Retina (tissue), 1 donor: ENCODE data around the gene MLST8.
A peak's percentile ranks its signal among the peaks of the same experiment; 100 is the strongest.
"Not testable (repeated sequence)": the region's sequence is repeated elsewhere in the genome, so short reads cannot be mapped to it uniquely, and the experiment has no call there.

Experiments
- DNase-seq: peaks from one replicate; pipeline ENCODE4 v3.0.0-alpha.2; 2016

The MLST8 gene

DNA sequence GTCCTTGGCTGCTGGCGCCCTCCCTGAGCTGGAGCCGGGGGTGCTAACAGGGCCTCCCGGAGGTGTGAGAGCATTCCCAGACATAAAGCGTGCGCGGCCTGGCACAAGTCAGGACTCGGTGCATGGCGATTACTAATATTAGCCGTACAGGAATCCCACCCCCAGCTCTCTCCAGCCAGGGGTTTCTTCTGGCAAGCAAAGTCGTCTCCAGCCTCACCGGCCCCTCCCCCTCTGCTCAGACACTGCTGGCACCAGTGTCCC is 13.9 kb upstream of the MLST8 start:
- DNase-seq: no peak

- DNase-seq: no peak
Measured at GRCh38 chr16:2194166-2194834, 11.0 kb upstream of the MLST8 start.

DNA sequence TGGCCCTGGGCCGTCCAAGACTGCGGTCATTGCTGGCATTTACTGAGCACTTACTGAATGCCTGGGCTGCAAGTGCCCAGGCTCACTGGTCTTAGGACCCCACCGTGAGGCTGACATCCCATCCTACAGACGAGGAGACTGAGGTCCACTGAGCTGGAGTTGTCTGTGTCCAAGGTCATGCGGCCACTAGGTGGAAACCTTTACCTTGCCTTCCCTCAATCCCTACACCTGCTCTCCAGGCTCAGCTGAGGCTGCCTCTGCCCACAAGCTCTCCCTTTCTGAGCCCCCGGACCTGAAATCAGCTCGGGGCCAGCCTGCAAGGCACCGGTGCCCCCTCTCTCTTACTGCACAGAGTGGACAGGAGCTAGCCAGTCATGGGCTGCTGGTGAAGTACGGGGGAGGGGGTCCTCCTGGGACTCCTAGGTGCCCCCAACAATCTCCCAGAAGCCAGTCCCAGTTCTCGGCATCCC is 10.4 kb upstream of the MLST8 start:
- DNase-seq: peak; percentile 55

GRCh38 chr16:2195322-2196161 is 9.7 kb upstream of the MLST8 start:
- DNase-seq: peak; percentile 64

- no peak for DNase-seq
Measured at GRCh38 chr16:2196162-2196980, 8.9 kb upstream of the MLST8 start, which contains the start of gene CASKIN1. TSS of gene CASKIN1 (minus strand) at chr16:2196605. CDS start at chr16:2196432, 173 bp downstream.

- DNase-seq: no peak
Measured at GRCh38 chr16:2196981-2197511, 8.2 kb upstream of the MLST8 start.

DNA sequence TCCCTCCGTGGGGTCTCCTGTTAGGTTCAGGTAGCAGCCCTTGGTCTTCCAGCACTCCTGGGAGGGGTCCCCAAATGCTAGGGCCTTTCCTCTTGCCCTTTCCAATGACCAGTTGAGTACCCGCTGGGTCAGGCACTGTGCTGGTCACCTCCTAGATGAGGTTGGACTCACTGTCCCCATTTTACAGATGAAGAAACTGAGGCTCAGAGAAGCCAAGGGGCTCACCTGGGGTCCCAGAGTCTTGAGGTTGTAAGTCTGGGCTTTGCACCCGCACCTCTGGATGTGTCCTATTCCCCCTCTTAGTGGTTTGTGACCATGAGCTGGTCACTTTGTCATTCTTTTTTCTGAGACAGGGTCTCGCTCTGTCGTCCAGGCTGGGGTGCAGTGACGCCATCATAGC is 7.5 kb upstream of the MLST8 start:
- no peak for DNase-seq

GRCh38 chr16:2198283-2198682 is 7.0 kb upstream of the MLST8 start:
- DNase-seq: no peak

DNA sequence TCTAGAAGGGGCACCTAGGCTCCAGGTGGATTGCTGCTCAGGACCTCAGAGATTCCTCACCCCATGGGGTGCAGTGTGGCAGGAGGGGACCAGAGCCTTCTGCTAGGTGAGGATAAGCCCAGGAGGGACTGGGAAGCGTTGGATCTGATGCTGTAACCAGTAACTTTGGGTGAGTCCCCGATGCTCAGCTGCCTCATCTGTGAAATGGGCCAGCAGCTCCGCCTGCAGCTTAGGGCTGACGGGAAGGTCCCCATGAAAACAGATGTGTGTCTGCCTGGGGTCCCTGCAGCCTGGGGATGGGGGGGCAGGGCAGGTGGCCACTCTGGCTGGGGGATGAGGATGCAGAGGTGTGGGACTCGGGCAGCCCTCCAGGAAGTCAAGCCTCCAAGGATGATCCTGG is 6.2 kb upstream of the MLST8 start:
- no peak for DNase-seq

DNA sequence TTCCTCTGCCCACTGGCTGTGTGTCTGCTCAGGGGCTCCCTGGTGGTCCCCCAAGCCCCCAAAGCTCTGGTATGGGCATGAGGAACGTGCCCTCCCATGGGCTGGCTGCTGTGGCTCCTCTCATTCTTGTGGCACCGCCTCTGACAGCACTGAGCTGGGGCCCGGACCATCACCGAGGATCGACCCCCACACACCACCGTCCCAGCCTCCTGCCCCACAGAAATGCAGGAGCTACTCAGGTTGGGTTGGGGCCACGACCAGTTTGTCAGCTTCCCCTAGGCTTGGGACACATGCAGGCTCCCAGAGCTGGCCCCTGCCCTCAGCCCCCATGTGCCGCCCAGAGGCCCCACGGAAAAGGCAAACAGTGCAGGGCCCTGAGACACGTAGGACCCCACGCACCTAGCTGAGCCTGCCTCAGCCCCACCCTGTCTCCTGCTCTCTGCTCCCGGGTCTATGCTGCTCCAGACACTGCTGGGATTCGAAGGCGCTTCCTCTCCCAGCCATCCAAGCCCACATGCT is 5.6 kb upstream of the MLST8 start:
- DNase-seq: no peak

- no peak for DNase-seq
Measured at GRCh38 chr16:2200313-2200712, 4.9 kb upstream of the MLST8 start.

DNA sequence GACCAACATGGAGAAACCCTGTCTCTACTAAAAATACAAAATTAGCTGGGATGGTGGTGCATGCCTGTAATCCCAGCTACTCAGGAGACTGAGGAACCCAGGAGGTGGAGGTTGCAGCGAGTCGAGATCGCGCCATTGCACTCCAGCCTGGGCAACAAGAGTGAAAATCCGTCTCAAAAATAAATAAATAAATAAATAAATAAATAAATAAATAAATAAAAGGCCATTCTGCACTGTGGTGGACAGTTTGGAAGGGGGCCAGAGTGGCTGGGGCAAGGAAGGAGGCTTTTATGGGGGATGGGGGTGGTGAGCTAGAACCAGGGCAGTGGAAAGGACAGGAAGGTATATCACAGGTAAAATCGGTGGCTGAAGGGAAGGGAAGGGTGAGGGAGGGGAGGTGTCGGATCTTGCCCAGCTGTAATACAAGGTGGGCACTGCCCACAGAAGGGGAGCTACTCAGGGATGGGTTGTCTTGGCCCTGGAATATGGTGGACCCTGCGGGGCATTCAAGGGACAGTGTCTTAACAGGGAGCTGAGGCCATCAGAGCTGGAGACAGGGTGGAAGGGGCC is 2.0 kb upstream of the MLST8 start:
- not testable (repeated sequence) for DNase-seq

- DNase-seq: no peak
Measured at GRCh38 chr16:2204416-2205103, 694 bp upstream of the MLST8 start.

DNA sequence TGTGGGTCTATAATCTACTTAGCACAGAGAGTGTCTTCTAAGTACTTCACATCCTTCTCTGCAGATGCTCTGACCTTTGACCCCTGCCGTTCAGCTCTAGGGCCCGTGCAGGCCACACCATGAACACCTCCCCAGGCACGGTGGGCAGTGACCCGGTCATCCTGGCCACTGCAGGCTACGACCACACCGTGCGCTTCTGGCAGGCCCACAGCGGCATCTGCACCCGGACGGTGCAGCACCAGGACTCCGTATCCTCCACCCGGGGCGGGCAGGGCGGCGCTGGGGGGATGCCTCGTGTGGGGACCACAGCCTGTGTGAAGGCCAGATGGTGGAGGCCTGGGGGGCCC is 686 bp downstream of the MLST8 start:
- DNase-seq: no peak

- DNase-seq: no peak
Measured at GRCh38 chr16:2206420-2206779, 1.1 kb downstream of the MLST8 start.

DNA sequence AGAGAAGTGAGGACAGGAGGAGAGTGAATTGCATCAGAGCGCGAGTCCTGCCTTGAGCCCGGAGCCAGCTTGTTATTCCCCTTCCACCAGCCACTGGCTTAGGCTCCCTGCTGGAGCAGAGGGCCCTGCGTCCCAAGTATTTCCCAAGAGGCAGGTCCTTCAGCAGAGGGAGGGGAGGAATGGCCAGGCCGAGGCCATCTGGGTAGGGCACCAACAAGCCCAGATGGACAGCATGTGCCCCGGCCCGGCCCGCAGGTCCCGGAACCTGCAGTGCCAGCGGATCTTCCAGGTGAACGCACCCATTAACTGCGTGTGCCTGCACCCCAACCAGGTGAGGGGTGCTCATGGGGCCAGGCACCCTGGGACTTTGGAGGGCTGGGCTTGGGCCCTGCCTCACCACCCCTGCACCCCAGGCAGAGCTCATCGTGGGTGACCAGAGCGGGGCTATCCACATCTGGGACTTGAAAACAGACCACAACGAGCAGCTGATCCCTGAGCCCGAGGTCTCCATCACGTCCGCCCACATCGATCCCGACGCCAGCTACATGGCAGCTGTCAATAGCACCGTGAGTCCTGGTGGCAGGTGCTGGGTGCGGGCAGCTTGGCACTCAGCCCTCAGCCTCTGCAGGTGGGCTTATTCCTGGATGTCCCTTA is 1.7 kb downstream of the MLST8 start:
- DNase-seq: no peak

GRCh38 chr16:2207872-2208271 is 2.6 kb downstream of the MLST8 start:
- no peak for DNase-seq

- DNase-seq: no peak
Measured at GRCh38 chr16:2208308-2208707, 3.1 kb downstream of the MLST8 start.

DNA sequence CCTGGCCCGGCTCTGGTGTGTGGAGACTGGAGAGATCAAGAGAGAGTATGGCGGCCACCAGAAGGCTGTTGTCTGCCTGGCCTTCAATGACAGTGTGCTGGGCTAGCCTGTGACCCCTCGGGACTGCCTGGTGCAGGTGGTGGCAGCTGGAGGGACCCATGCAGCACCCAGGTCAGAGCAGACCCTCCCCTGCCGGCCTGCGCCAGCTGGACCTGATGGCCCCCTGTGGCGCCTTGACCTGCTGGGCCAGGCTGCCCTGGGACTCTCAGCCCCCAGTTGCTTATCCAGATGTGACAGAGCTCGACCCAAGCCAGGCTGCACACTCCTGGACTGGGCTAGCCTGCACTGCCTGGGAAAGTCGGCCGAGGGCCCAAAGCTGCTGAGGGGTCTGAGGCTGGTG is 3.5 kb downstream of the MLST8 start:
- DNase-seq: no peak

DNA sequence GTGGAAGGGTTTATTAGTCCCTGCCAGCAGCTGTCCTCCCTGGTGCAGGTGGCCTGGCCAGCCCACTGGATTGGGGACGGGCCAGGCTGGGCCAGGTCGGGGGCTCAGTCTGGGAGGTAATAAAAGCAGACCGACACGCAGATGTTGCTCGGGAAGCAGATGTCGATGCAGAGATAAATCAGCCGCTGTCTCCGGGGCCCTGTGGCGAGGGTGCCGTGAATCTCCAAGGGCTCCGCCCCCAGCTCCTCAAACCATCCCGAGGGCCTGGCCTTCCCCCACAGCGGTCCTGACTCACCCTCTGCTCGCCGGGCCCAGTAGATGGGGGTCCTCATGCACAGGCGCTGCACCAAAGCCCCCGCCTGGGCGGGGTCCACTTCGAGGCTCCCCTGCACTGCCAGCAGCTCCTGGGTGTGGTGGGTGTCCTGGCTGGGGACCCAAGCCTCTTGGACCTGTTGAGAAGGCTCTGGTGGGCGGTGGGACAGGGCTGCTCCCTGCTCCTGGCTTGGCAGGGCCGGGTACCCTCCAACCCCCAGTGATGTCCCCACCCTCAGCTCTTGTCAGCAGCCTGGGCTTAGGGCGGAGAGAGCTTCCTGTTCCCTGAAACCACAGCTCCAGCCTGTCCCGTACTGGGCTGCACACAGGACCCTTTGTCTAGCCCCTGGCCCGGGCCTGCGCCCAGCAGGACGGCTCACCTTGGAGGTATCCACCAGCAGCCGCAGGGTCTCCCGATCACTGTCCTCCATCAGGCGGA is 4.2 kb downstream of the MLST8 start:
- DNase-seq: no peak

DNA sequence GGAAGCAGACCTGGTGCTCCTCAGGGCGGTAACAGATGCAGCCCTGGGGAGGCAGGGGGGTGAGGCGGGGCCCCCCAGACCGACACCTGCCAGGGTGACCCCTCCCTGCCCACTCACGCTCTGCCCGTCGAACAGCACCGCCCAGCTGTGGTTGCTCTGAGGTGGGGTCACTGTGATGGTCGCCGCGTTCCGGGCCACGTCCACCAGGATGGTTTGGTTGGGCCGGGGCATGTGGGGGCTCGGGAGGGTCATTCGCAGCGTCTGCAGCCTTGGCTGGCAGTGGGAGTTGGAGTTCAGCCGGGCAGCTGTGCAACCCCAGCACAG is 4.7 kb downstream of the MLST8 start:
- no peak for DNase-seq
